Measurements from ENCODE around the gene AJAP1.
"Not testable (repeated sequence)": the region's sequence is repeated elsewhere in the genome, so short reads cannot be mapped to it uniquely, and the experiment has no call there.

AJAP1 gene, protein sequence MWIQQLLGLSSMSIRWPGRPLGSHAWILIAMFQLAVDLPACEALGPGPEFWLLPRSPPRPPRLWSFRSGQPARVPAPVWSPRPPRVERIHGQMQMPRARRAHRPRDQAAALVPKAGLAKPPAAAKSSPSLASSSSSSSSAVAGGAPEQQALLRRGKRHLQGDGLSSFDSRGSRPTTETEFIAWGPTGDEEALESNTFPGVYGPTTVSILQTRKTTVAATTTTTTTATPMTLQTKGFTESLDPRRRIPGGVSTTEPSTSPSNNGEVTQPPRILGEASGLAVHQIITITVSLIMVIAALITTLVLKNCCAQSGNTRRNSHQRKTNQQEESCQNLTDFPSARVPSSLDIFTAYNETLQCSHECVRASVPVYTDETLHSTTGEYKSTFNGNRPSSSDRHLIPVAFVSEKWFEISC

DNA sequence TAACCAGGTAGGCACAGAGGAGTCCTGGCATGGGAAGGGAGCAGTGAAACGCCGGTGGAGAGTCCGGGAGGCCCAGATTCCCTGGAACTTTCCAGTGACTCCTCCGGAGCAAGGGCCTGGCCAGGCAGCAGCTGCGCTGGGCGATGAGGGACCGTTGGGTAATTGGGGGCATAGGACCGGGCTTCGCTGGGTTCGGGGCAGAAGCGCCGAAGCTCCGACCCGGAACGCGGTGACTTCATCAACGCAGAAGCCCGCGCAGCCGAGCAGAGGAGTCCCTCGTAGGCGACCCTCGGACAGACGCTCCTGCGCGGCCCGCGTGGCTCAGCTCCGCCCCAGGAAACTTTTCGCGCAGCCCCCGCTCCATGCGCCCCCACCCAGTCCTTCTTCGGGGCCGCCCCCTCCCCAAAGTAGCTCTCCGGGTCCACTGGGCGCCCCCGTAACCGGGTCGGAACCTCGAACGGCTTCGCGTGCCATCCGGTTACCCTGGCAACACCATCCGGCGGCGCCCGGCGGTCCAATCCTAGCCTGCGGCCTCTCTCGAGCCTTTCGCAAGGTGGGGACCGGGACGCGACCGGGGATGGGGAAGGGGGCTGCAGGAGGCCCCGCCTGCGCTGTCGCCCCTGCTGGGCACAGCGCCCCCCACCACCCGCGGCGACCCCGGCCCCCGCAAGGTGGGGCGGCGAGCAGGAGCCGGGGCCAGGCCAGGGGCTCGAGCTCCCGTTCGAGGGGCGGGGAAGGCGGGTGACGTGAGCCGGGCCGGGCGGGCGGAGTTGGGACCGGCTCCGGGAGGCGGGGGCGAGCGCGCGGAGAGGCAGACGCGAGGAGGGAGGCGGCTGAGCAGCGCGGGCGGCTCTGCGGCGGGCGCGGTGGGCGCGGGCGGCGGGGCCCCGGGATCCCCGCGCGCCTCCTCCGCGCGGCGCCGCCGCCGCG is at the start of gene AJAP1:
Gene AJAP1 (plus strand): TSS at position 814 of the 930 bp plus-strand sequence. CDS start 817 bp downstream, outside the sequence.
- DNase-seq (ENCODE audit: low read depth in 2 of 2): no peak

DNA sequence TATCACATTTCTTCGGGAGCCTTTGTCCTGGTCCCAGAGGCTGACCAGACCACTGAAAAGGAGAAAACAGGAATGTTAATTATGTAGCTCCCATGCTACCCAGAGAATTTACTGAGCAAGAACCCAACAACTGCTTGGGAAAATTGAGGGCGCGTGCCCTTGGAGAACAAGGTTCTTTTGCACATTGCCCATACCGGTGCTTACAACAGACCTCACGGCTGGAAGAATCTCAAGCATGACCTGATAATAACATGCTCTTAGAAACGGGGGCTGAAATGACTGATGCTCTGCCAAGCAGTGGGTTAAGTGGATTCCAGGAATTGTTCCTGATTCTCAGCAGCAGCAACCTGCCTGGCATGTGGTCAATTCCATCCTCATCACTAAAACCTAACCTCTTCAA is 49.3 kb upstream of the AJAP1 start:
- no peak for DNase-seq (ENCODE audit: low read depth in 2 of 2)

DNA sequence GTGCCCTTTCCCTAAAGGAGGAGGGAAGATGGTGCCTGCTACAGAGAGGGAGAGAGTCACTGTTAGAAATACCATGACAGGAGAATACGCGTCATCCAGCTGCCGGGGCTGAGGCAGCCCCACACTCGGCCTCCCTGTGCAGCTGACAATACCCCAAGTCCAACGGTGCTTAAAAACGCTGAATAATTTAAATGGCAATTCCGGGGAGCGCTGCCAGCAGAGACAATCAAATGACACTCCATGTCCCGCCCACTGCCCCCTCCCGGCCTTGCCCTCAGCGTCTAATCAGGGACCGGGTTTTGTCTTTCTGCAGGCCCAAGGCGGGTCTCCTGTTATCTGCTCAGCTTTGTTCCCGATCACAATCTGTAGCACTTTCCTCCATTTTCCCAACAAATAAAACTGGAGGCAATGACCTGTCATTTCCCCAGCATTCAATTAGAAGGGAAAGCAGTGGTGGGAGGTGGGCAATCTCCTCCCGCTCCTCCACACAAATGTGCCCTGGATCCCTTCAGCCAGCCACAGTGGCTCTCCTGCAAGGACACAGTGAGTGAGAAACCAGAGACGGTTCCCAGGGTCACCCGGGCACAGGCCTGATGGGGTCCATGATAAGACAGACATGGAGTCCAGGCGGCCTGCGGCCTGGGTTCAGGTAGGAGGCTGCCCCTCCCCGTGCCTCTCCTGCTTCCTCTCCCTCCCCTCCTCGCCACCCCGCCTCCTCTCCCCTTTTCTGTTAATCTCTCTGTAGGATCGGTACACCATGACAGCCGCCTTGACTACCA is 42.7 kb upstream of the AJAP1 start:
- no peak for DNase-seq (ENCODE audit: low read depth in 2 of 2)

DNA sequence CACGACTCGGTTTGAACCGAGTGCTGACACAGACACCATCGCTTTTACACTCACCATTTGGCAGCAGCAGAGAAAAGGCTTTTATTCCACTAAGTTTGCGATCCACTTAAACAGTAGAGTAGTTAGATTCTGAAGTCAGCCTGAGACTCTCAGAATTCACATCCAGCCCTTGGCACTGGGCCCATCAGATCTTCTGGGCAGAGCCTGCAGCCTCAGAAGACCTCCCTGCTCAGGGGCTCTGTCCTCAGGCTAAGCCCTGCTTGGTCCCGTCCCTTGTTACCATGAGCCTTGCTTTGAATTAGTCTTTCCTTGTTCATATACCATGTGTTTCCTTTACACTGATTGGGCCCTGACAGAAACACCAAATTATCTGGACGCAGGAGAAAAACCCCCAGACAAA is 41.4 kb upstream of the AJAP1 start:
- no peak for DNase-seq (ENCODE audit: low read depth in 2 of 2)

DNA sequence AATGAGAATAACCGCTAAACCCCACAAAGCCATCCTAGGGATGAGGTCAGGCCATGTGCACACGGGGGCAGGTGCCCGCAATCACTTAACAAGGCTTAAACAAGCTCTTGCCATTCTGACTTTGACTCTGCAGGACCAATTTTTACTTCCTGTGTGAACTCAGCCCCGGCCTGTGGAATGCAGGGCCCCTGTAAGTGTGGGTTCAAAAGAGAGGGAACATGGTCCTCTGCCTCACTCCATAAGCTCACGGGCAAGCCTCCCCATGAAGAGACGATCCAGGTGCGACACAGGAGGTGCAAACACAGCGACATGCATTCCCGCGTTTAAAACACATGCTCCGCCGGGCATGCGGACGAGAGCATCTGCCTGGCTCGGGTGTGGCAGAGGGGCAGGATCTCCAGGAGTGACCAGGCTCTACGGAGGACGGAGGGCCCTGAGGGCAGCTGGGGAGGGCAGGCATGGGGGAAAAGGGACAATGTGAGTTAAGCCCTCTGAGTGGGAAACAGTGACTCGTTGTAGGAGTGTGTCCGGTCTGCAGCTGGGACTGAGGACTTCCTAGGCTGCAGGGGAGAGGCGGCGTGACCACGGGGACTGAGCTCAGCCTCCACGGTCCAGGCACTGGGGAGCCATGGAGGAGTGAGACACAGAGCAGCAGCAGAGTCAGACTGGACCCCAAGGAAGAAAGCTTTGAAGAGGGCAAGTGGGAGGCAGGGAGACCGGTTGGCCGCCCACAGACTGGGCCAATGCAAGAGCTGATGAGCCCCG is 40.6 kb upstream of the AJAP1 start:
- no peak for DNase-seq (ENCODE audit: low read depth in 2 of 2)

DNA sequence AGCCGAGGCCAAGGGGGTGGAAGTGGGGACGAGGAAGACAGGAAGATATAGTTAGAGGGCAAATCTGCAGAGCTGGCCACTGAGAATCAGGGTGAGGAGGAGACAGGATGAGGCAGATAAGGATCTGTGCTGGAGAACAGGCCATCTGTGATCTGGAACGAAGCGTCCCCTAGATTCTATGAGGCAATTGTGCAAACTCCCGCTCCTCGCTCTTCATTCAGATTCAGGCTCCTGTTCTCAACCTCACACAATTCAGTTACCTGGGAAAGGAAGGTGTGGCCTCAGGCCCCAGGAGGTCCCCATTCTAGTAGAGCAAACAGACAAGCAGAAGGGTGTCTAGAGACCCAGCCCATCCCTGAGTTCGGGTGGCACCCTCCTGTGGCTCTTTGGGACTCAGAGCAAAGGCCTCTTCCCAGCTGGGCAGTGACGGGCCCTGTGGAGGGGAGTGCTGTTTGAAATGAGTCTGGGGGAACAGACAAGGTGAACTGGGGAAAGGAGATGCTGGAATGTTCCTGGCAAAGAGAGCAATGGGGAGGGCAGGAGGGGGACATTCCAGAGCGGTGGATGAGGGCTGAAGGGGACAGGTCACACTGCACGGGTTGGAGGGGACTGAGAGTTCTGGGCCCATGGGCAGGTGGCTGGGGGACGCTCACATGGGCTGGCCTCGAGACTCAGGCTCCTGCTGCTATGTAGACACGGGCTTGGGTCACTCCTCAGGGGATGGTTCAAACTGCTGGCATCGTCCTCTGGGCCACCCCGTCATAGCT is 39.9 kb upstream of the AJAP1 start:
- no peak for DNase-seq (ENCODE audit: low read depth in 2 of 2)

DNA sequence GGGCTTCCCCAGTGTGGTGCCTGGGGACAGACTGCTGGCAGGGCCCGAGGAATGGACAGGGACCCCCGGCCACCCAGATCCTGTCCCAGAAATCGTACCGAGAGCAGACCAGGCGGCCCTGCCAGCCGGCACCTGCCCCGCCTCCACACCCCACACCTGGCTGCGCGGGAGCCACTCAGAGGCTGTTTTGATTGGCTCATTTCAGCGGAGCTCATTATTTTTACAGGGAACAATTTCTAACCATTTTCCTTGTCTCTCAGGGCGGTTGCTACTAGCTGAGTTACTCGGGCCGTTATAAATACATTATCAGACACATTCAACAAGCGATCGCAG is 39.3 kb upstream of the AJAP1 start:
- DNase-seq (ENCODE audit: low read depth in 2 of 2): no peak

DNA sequence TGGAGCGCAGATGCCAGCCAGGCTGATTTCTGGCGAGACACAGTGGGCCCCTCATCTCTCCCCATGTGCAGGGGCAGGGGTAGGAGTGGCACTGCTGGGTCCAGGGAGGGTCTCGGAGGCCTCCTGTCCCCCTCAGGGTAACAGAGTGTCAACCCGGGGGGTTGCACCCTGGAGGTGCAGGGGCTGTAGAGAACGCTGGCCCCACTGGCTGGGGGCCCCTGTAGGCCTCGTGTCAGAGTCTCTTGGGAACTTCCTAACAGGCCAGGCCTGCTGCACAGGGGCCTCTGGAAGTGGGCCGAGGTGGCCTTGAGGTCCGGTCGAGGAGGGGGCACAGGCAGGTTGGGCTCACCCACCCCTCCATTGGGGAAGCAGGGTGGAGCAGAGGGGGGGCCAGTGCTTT is 38.9 kb upstream of the AJAP1 start:
- DNase-seq (ENCODE audit: low read depth in 2 of 2): no peak

DNA sequence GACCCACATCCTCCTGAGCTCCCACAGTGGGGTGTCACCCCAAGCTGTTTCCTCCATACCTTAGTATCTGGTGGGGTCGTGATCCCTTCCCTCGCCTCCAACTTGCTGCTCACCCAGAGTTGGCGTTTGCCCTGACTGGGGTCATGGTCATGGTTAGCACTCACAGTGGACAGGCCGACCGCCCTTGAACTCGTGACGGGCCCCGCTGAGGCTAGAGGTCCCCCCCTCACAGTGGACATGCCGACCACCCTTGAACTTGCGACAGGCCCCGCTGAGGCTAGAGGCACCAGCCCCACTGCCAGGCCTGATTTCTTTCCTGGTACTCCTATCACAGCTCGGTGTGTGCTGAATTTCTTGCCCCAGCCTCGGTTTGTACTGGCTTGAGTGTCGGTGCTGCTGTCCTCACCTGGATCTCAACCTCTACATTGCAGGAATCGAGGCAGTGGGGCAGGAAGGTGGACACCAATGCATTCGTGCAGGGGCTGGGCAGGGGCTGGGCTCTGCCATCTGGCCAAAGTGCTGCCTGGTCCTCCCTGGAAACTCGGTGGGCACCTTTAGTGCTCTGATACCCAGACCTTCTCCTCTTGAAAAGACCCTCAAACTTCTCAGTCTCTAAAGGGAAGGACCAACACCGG is 37.5 kb upstream of the AJAP1 start:
- DNase-seq (ENCODE audit: low read depth in 2 of 2): no peak

DNA sequence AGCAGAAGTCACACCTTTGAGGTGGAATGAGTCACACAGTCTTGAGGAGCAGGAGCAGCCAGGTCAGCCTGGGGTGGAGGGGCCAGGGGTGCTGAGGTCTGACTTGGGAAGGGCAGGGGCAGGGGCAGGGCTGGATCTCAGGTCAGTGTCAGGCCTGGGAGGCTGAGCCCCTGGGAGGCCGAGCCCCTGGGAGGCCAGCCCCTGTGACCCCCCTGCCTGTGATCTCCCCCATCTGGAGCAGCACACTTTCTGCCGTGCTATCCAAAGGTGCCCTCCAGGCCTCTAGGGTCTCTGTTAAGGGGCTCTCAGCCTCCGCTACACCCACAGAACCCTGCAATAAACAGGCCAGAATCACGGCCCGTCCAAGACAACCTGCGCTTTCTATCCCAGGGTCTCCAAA is 36.9 kb upstream of the AJAP1 start:
- no peak for DNase-seq (ENCODE audit: low read depth in 2 of 2)

DNA sequence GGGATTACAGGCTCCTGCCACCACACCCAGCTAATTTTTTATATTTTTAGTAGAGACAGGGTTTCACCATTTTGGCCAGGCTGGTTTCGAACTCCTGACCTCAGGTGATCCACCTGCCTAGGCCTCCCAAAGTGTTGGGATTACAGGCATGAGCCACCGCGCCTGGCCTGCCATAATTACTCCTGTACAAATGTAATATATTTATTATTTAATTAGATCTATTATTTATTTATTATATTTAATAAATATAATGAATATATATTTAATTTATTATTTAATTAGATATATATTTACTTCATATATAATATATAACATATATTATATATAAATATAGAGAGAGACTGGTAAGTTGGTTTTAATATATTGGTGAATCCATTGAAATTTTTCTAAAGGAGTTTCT is 35.6 kb upstream of the AJAP1 start:
- DNase-seq (ENCODE audit: low read depth in 2 of 2): not testable (repeated sequence)

DNA sequence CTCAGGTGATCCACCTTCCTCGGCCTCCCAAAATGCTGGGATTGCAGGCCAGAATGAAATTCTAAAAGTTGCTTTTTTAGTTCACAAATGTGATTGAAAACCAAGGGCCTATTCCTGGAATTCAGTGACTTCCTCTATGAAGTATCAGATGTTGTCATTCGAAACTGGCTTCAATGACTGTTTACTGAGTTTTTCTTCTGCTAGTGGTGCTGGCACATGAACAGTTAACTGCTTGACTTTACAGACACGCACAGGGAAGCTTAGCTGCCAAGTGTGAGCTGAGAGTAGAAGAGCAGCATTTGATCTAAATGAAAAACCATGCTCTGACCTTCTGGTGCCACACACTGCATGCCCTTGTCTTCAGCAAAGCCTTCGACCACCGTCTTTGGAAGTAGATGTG is 32.8 kb upstream of the AJAP1 start:
- DNase-seq (ENCODE audit: low read depth in 2 of 2): no peak

DNA sequence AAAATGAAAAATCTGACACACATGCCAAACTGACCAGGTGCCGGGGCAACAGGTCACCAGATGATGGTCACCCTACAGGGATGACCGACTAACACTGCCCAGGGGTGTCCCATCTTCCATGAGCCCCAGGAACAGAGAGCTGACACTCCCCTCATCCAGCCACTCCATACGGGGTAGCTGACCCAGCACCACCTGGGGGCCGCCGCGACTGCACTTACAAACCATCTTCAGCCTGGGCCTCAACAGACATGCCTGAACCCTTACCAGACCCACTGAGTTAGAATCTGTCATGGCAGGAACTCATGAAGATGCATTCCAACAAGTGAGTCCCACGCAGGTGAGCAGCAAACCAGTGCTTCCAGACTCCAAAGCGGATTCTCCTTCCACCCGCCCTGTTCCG is 31.6 kb upstream of the AJAP1 start:
- DNase-seq (ENCODE audit: low read depth in 2 of 2): no peak

DNA sequence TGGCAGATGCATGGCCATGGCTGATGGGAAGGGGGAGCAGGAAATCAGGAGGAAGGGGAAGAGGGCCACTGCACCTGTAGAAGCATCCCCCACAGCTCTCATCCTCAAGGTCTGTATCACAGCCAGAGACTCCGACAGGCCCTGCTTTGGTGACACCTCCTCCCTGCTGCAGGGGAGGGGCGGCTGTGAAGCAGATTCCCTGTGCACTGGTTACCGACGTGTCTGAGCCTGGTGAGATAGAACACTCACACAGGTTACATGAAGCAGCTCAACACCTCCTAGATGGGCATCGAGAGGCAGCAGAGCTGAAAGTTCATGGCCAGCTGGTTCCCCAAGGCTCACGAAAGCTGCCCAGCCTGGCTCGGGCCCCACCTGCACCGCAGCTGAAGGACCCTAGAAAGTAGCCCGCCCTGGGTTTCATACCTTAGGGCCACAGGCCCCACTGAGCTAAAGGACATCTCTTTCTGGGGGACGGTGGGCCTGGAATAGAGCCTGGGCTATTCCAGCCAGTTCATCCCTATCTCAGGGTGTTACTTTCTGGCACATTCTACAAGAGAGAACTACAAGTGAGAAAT is 30.2 kb upstream of the AJAP1 start:
- DNase-seq (ENCODE audit: low read depth in 2 of 2): no peak

DNA sequence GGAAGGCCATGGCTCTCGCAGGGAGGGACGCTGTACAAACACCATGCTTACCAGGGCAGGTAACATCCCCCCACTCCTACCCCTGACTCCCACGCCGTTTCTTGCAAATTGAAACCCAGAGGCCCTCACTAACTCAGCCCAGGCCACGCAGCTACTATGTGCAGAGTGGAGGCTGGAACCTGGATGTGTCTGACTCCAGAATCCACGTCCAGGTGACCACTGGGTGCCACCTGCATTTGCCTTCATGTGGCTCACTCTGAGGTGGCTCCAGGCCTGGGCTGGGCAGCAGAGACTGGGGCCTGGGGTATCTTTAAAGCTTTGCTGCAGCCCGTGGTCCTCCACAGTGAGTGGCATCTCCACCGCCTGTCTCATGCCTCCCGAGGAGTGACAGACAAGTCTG is 29.6 kb upstream of the AJAP1 start:
- no peak for DNase-seq (ENCODE audit: low read depth in 2 of 2)

DNA sequence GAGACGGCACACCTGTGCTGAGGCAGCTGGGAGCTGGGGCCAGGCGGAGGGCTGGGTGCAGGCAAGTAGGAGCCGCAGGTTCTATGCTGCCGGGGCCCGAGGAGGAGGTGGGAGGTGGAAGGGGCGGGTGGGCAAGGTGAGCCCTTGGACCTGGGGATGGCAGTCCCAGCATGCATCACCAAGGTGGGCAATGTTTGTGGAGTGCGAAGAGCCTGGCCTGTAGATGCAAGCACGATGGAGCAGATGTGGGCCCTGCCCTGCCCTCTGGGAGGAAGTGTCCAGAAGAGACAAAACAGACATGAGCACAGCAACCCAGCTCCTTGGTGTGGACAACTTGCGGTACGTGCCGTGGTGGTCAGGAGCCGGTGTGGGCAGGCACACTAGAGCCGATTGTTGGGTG is 28.3 kb upstream of the AJAP1 start:
- DNase-seq (ENCODE audit: low read depth in 2 of 2): no peak

DNA sequence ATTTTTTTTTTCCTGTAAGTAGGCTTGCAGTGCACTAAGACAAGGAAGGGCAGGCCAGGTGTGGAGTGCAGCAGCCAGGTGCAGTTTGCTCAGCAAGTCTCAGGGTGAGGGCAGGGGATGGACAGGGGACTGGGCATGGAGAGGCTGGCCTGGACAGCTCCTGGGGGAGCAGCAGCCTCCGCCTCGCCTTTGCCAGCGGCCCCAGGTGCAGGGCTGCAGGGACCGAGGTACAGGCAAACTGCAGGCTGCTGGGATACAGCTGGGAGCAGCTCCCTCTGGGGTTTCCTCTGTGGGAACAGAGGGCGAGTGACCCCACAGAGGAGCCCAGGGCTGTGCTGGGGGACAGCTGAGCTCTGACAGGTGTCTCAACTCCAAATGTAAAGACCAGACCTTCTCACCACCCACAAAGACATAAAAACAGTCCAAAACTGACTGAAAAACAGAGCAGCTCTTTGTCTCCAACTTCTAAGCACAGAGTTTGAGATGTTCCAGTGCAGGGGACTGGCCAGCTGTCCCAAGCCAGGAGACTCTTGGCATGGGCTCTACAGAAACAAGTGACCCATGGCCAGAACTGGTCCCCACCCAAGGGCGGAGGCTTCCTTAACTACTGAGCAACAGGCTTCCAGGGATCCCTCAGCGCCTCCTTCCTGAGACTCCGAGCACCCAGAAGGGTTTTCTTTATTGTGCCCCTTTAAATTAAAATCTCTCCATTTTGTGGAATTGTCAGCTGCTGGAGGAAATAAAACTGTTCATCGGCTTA is 27.7 kb upstream of the AJAP1 start:
- no peak for DNase-seq (ENCODE audit: low read depth in 2 of 2)

DNA sequence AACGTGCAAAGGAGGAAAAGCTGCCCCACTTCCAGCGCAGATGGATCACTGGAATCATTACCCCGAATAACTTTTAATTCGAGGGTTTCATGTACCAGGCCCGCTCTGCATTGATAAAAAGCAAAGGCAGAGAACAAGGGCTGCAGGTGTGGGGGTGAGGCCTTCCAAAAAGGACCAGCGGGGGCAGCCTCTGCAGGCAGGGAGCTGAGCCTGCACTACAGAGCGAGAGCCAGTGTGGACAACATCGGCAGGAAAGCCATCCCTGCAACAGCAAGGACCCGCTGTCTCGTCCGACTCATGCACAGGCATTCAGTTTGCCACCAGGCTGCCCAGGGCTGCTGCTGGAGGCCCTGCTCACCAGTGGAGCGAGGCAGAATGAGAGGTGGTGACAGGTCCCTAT is 27.1 kb upstream of the AJAP1 start:
- no peak for DNase-seq (ENCODE audit: low read depth in 2 of 2)

DNA sequence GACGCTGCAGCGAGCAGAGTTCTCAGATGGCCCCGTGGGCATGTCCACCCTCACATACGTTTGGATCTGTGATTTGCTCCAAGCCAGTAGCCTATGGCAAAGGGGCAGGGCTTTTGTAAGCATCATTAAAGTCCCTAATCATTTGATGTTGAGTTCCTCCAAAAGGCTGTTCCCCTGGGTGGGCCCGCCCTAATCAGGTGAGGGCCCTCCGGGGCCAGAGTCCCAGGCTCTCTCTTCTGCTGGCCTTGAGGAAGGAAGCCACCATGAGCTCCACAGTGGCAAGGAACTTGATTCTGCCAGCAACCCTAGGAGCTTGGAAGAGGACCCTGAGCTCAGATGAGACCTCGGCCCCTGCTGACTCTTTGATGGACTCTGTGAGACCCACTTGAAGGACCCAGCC is 25.4 kb upstream of the AJAP1 start:
- DNase-seq (ENCODE audit: low read depth in 2 of 2): no peak
